ENCODE measurements around the gene SERPINH1.

SERPINH1 gene

DNA sequence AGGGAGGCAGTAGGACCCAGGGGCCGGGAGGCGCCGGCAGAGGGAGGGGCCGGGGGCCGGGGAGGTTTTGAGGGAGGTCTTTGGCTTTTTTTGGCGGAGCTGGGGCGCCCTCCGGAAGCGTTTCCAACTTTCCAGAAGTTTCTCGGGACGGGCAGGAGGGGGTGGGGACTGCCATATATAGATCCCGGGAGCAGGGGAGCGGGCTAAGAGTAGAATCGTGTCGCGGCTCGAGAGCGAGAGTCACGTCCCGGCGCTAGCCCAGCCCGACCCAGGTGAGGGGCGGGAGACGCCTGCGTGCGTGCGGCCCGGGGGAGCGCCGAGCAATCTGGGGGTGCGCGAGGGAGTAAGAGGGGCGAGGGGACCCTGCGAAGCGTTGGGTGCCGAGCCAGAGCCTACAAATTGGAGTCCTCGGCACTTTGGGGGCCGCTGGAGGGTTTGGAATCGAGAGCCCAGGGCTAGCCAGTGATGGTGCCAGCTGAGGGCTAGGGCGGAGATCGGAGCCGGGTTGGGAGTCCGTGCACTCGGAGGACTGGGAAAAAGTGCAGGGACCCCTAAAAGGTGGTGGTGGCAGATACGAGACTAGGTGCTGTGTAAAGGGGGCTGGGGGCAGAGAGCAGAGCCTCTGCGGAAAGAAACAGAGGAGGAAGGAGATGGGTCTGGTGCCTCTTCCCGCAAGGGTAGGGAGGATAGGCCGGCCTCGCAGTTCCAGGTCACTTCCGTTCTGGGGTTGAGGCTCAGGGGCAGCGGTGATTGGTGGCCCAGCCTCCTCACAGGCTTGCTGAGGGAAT, at the start of gene SERPINH1:
TSS of gene SERPINH1 (plus strand) at position 206 of the 788 bp plus-strand sequence. CDS start 4,097 bp downstream, outside the sequence.
- TF ChIP-seq, protein P1, sequence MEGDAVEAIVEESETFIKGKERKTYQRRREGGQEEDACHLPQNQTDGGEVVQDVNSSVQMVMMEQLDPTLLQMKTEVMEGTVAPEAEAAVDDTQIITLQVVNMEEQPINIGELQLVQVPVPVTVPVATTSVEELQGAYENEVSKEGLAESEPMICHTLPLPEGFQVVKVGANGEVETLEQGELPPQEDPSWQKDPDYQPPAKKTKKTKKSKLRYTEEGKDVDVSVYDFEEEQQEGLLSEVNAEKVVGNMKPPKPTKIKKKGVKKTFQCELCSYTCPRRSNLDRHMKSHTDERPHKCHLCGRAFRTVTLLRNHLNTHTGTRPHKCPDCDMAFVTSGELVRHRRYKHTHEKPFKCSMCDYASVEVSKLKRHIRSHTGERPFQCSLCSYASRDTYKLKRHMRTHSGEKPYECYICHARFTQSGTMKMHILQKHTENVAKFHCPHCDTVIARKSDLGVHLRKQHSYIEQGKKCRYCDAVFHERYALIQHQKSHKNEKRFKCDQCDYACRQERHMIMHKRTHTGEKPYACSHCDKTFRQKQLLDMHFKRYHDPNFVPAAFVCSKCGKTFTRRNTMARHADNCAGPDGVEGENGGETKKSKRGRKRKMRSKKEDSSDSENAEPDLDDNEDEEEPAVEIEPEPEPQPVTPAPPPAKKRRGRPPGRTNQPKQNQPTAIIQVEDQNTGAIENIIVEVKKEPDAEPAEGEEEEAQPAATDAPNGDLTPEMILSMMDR (IDR thresholded peaks at IDR 0.05; ENCODE audit: extremely low read depth, missing control alignments), result no peak
- peak; percentile 94 for DNase-seq (ENCODE audit: low spot score)

- no peak for DNase-seq (ENCODE audit: low spot score)
- TF ChIP-seq, protein P1 (IDR thresholded peaks at IDR 0.05; ENCODE audit: extremely low read depth, missing control alignments), result no peak
Measured at GRCh38 chr11:75513250-75513649, 48.8 kb upstream of the SERPINH1 start.

DNA sequence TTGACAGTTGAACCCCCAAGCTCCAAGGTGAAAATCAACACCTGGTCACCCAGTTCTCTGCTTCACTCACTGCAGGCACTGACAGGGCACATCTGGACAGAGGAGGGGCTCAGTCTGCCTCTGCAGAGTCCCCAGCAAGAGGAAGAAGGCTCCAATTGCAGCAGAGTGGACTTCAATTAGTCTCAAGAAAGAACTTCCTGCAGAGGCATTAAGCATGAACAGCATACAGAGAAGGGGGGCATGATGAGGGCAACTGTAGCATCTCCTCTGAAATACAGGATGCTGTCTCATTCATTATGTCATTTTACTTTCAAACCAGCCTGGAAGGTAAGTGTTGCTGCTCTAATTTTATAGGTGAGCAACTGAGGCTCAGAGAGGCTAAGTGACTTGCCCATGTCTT, 47.5 kb upstream of the SERPINH1 start:
- TF ChIP-seq, protein P1 (IDR thresholded peaks at IDR 0.05; ENCODE audit: extremely low read depth, missing control alignments), result no peak
- no peak for DNase-seq (ENCODE audit: low spot score)

DNA sequence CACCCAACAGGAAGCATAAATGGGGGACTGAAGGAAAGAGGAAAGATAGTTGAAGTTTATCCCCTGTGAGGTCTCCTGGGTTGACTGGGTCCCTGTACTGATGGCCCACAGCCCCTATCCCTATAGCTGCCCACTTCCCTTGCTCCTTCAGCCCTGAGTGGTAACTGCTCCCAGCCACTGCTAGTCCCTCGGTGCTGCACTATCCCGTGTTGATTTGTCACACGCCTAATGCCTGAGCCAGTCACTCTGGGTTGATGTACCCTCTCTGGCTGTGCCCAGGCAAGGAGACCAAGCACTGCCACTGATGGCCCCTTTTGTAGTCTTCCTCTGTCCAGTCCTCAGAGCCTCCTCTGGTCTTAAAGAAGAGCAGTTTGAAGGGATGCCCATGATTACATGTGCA, 45.9 kb upstream of the SERPINH1 start:
- TF ChIP-seq, protein P1 (IDR thresholded peaks at IDR 0.05; ENCODE audit: extremely low read depth, missing control alignments), result no peak
- no peak for DNase-seq (ENCODE audit: low spot score)

DNA sequence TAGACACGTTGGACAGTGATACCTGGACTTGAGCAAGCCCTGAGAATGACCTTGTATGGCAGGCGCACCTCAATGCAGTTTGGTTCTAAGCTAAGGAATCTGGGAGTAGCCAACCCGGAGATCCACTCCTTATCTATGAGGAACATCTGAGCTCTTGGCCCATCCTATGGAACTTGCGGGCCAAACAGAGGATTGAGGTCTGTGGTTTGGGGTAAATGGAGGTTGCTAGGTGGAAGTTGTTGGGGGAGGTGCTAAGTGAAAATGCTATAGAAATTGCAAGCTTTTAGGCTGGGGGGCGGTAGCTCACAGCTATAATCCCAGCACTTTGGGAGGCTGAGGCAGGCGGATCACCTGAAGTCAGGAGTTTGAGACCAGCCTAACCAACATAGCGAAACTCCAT, 45.2 kb upstream of the SERPINH1 start:
- TF ChIP-seq, protein P1 (IDR thresholded peaks at IDR 0.05; ENCODE audit: extremely low read depth, missing control alignments), result no peak
- no peak for DNase-seq (ENCODE audit: low spot score)

DNA sequence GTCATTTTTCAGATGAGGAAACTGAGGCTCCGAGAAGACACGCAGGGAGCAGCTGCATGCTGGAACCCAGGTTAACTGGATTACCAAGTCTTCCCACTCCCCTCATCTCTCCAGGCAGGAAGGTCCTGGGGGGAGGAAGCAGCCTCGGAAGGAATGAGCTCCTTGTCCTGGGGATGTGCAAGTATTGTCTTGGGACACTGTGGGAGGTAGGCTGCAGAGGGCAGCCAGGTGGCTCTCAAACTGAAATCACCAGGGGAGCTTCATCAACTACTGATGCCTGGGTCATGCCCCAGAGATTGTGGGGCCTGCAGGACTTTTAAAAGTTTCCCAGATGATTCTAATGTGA, 43.9 kb upstream of the SERPINH1 start:
- TF ChIP-seq, protein P1 (IDR thresholded peaks at IDR 0.05; ENCODE audit: extremely low read depth, missing control alignments), result no peak
- DNase-seq (ENCODE audit: low spot score), result no peak

- TF ChIP-seq, protein P1 (IDR thresholded peaks at IDR 0.05; ENCODE audit: extremely low read depth, missing control alignments), result no peak
- DNase-seq (ENCODE audit: low spot score), result no peak
Measured at GRCh38 chr11:75518771-75519653, 43.0 kb upstream of the SERPINH1 start.

Measured in GM20000 (cell line).